Ishikawa (cell line): Measurements from ENCODE around the gene TRERF1.
A peak's percentile ranks its signal among the peaks of the same experiment; 100 is the strongest.

Source experiments
- CEBPB ChIP-seq: IDR thresholded peaks from 2 replicates; pipeline ENCODE4 v1.6.1; 2012
- CREB1 ChIP-seq: IDR thresholded peaks from 2 replicates; pipeline ENCODE4 v1.6.1; 2012; ENCODE audit warnings: low read depth
- EGR1 ChIP-seq: IDR thresholded peaks from 2 replicates; pipeline ENCODE4 v1.6.1; 2012
- EP300 ChIP-seq: IDR thresholded peaks from 2 replicates; pipeline ENCODE4 v1.6.1; 2012; ENCODE audit warnings: borderline replicate concordance
- FOXM1 ChIP-seq: IDR thresholded peaks from 2 replicates; pipeline ENCODE4 v1.6.1; 2012; ENCODE audit warnings: low read depth, borderline replicate concordance
- NFIC ChIP-seq: IDR thresholded peaks from 2 replicates; pipeline ENCODE4 v1.6.1; 2012
- RAD21 ChIP-seq: IDR thresholded peaks from 2 replicates; pipeline ENCODE4 v1.6.1; 2012; ENCODE audit warnings: low read depth
- TAF1 ChIP-seq: IDR thresholded peaks from 2 replicates; pipeline ENCODE4 v1.6.1; 2012; ENCODE audit warnings: low read depth, mild to moderate bottlenecking
- TCF12 ChIP-seq: IDR thresholded peaks from 2 replicates; pipeline ENCODE4 v1.6.1; 2012; ENCODE audit warnings: low read depth
- TEAD4 ChIP-seq: IDR thresholded peaks from 2 replicates; pipeline ENCODE4 v1.6.1; 2012
- YY1 ChIP-seq: IDR thresholded peaks from 2 replicates; pipeline ENCODE4 v1.6.1; 2012; ENCODE audit warnings: low read depth
- ZBTB7A ChIP-seq: IDR thresholded peaks from 2 replicates; pipeline ENCODE4 v1.6.1; 2012; ENCODE audit warnings: low read depth
- TF ChIP-seq, protein P1 (sequence below): IDR thresholded peaks from 2 replicates; pipeline ENCODE4 v1.6.1; 2012
- TF ChIP-seq, protein P2 (sequence below): IDR thresholded peaks from 2 replicates; pipeline ENCODE4 v1.6.1; 2012; ENCODE audit warnings: low read depth, mild to moderate bottlenecking
- TF ChIP-seq, protein P3 (sequence below): IDR thresholded peaks from 2 replicates; pipeline ENCODE4 v1.6.1; 2012

The TRERF1 gene

DNA sequence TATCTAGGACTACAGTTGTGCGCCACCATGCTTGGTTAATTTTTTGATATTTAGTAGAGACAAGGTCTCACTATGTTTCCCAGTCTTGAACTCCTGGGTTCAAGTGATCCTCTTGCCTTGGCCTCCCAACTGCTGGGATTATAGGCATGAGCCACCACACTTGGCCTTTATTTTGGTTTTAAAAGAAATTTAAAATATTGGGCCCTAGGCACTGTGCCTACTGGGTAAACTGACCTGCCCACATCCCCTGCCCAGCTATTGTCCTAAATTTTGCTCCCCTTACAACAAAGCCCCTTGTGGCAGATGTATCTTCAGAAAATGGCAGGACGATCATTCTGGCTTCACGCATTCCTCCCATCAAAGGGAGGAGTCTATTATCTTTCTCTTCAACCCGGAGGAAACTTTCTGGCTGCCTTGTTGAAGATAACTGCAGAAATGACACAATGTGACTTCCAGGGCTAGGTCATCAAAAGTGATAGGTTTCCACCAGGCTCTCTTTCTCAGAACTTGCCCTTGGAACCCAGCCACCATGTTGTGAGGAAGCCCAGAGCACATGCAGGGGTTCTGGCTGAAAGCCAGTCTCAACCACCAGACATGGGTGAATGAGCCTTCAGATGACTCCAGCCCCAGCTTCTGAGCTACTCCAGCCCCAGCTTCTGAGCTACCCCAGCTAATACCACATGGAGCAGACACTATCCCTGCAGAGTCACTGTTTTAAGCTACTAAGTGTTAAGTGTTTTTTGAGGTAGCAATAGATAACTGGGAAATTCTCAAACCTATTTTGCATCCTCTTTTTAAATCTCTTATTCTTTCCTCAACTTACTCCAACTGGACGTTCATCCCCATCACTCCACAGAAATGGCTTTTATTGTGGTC, 252.4 kb downstream of the TRERF1 start:
- TF ChIP-seq CEBPB: no peak
- peak; percentile 59; the same call in 1 of the 2 replicates for TF ChIP-seq YY1
- TF ChIP-seq NFIC: peak; percentile 55; the same call in 1 of the 2 replicates

DNA sequence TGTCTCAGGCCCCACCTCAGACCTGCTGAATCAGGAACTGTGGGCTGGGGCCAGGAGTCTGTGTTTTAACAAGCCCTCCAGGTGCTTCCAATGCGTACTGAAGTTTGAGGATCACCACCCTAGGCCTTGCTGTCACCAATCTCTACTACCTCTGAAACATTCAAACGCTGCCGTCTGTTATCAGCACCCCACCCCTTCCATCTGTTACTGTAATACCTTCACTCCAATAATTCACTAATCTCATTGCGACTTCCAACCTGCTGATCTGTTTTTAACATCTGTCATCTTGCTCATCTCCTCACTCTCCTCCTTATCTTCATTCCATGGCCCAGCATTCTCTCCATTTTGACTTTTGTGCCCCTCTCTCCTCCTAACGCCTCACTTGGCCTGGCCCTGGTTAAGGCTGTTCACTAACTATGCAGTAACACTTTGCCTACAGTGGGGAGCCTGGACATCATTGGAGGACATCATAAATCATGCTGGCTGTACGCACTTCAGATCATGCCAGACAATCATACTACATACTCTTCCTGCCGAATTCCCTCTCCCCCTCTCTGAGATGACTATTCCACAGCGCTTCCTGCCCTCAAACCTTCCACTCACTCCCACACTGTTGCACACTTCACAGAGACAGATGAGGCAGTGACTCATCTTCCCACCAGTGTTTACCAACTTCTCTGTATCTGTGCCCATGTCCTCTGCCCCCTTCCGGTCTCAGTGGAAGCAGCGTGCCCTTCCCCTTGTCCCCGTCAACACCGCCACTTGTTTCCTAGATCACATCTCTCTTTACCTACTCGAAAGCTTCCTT, 254.0 kb downstream of the TRERF1 start:
- TF ChIP-seq TAF1 (no peak), YY1 (no peak)

DNA sequence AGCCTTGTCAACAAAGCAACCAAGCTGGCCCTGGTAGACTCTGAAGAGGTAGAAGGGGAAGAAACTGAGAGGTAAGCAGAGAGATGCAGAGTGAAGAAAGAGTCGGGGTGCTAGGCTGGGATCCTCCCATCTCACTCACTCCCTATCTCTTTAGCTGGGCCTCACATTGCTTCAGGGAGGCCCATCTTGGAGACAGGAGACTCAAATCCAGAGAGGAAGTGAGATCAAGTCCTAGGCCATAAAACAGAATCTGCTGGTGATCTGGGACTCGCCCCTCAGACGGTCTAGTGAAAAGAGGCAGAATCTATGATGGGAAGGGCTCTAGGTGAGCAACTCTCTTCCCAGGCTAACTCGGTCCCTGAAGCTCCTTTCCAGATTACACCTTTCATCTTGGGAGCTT, 256.3 kb downstream of the TRERF1 start:
- TF ChIP-seq, protein P1, sequence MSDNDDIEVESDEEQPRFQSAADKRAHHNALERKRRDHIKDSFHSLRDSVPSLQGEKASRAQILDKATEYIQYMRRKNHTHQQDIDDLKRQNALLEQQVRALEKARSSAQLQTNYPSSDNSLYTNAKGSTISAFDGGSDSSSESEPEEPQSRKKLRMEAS: no peak
- TF ChIP-seq TAF1 (no peak), EGR1 (no peak)

DNA sequence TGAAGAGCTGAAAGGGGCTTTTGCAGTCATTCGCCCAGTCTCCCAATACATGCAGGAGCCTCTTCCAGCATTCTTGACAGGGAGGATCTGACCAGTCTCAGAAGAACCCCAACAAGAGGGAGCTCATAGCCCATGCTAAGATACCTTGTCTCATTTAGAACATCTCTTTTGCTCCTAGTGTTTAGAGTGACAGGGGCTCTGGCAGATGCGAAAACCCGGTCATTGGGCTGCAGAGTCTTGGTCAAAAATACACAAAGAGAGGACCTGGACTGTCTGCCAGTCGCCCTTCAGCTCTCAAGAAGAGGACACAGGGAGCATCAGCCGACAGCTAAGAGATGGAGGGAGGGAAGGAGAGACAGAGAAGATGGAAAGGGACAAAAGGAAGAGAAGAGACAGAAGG, 257.7 kb downstream of the TRERF1 start:
- TF ChIP-seq FOXM1 (no peak), YY1 (no peak), EP300 (no peak), TEAD4 (no peak), CEBPB (no peak), TCF12 (no peak), TAF1 (no peak), CREB1 (no peak)
- TF ChIP-seq, protein P1: no peak

DNA sequence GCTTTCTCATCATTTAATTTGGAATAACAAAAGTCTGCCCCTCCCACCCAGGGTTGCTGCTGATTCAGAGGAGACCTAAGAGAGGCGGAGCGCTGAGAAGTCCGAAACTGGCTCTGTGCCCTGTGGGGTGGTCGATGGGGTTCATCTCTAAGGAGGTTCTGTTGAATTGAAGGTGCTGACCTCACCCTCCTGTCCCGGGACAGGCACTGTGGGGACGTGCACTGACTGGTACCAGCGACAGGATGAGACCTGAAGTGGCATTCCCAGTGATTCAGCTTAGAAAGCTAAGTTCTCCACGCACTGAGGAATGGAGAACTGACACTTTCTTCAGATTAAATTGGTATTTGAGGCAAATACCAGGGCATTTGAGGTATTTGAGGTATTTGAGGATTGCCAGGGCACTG, 258.2 kb downstream of the TRERF1 start:
- TF ChIP-seq EP300 (no peak), TEAD4 (0 out of 2 replicates have a peak, but pooled peaks have one; percentile 8)

DNA sequence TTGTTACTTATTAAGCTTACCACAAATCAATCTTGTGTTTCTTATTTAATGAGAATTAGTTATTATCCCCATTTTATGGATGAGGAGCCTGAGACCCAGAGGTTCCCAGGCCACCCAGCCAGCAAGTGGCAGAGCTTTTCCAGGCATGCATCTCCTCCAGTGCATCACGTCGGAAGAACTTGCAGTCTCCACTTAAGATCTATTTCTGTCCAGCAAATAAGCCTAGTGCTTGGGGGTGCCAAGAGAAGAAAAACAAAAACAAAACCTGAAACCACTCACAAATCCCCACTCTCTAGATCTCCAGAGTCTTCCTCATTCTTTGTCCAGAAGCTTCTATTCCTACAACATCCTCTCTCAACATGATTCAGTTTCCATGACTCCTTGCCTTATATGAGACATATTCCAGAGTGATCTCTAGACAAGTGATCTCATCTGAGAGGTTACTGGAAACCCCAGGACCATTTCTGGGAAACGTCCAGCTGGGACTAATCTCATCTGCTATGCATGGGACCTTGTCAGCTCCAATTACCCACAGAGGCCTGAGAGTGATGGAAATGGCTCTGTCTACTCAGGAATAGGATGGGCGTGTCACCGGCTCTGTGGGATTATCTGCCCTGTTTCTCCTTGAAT, 261.1 kb downstream of the TRERF1 start:
- no peak for TF ChIP-seq TAF1
- TF ChIP-seq, protein P2, sequence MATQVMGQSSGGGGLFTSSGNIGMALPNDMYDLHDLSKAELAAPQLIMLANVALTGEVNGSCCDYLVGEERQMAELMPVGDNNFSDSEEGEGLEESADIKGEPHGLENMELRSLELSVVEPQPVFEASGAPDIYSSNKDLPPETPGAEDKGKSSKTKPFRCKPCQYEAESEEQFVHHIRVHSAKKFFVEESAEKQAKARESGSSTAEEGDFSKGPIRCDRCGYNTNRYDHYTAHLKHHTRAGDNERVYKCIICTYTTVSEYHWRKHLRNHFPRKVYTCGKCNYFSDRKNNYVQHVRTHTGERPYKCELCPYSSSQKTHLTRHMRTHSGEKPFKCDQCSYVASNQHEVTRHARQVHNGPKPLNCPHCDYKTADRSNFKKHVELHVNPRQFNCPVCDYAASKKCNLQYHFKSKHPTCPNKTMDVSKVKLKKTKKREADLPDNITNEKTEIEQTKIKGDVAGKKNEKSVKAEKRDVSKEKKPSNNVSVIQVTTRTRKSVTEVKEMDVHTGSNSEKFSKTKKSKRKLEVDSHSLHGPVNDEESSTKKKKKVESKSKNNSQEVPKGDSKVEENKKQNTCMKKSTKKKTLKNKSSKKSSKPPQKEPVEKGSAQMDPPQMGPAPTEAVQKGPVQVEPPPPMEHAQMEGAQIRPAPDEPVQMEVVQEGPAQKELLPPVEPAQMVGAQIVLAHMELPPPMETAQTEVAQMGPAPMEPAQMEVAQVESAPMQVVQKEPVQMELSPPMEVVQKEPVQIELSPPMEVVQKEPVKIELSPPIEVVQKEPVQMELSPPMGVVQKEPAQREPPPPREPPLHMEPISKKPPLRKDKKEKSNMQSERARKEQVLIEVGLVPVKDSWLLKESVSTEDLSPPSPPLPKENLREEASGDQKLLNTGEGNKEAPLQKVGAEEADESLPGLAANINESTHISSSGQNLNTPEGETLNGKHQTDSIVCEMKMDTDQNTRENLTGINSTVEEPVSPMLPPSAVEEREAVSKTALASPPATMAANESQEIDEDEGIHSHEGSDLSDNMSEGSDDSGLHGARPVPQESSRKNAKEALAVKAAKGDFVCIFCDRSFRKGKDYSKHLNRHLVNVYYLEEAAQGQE: no peak
- no peak for TF ChIP-seq CREB1
- no peak for TF ChIP-seq YY1
- no peak for TF ChIP-seq RAD21
- no peak for TF ChIP-seq EP300
- no peak for TF ChIP-seq TCF12

DNA sequence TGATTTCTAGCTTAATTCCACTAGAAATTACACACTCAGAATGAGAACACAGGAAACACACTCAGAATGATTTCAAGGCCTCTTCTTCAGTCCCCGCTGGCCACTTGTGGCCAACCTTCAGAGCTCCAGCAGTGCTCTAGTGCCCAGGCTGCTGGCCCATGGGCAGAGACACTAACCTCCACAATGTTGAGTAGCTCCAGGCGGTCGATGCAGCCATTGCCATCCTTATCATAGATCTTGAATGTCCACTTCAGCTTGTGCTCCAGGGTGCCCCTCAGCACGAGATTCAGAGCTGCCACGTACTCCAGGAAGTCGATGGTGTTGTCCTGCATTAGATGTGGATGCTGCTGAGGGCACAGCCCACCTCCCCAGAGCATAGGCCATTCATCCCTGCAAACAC, 263.3 kb downstream of the TRERF1 start:
- TF ChIP-seq EGR1: no peak
- TF ChIP-seq, protein P2: no peak
- TF ChIP-seq, protein P1: no peak
- no peak for TF ChIP-seq RAD21
- no peak for TF ChIP-seq EP300
- TF ChIP-seq ZBTB7A: no peak
- TF ChIP-seq FOXM1: no peak
- TF ChIP-seq TEAD4: no peak
- no peak for TF ChIP-seq YY1
- TF ChIP-seq NFIC: no peak
- TF ChIP-seq, protein P3, sequence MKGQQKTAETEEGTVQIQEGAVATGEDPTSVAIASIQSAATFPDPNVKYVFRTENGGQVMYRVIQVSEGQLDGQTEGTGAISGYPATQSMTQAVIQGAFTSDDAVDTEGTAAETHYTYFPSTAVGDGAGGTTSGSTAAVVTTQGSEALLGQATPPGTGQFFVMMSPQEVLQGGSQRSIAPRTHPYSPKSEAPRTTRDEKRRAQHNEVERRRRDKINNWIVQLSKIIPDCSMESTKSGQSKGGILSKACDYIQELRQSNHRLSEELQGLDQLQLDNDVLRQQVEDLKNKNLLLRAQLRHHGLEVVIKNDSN: no peak
- TF ChIP-seq CEBPB: no peak
- TF ChIP-seq TCF12: no peak
- no peak for TF ChIP-seq TAF1
- TF ChIP-seq CREB1: no peak
